Osteocyte (in vitro differentiated cells): ENCODE data around the gene CLC. TPM values are rescaled to one million over a fixed set of nuclear protein-coding genes. Genes with fewer than 3 reads are reported as not detected.

Experiments used
- DNase-seq: peaks from one replicate; pipeline ENCODE4 v3.0.0; 2021; ENCODE audit warnings: mixed read lengths; ENCODE audit not compliant: unreplicated experiment; ENCODE audit errors: extremely low spot score
- H3K27ac Mint-ChIP-seq: one replicate; pipeline ENCODE4 v1.8.0; 2021; ENCODE audit warnings: mild to moderate bottlenecking, mixed read lengths; ENCODE audit not compliant: unreplicated experiment
- H3K27me3 Mint-ChIP-seq: one replicate; pipeline ENCODE4 v1.8.0; 2021; ENCODE audit warnings: mixed read lengths; ENCODE audit not compliant: unreplicated experiment
- H3K36me3 Mint-ChIP-seq: one replicate; pipeline ENCODE4 v1.8.0; 2021; ENCODE audit warnings: mixed read lengths; ENCODE audit not compliant: unreplicated experiment
- H3K4me1 Mint-ChIP-seq: one replicate; pipeline ENCODE4 v1.8.0; 2021; ENCODE audit warnings: mixed read lengths; ENCODE audit not compliant: unreplicated experiment
- H3K4me3 Mint-ChIP-seq: one replicate; pipeline ENCODE4 v1.8.0; 2021; ENCODE audit warnings: mild to moderate bottlenecking, moderate library complexity, mixed read lengths; ENCODE audit not compliant: unreplicated experiment
- H3K9me3 Mint-ChIP-seq: one replicate; pipeline ENCODE4 v1.8.0; 2021; ENCODE audit warnings: mixed read lengths; ENCODE audit not compliant: unreplicated experiment
- CTCF ChIP-seq: fragments of 200-600 bp; sonication (generic); IDR thresholded peaks from 2 replicates; pipeline ENCODE4 v1.5.0; 2021; ENCODE audit warnings: antibody characterized with exemption, mild to moderate bottlenecking, moderate library complexity
- long read RNA-seq: library from polyadenylated mRNA; unstranded; transcript quantifications from one replicate; pipeline ENCODE4 v2.0.0, GENCODE V29; 2021
- total RNA-seq: library from RNA; stranded (reverse); gene quantifications from 2 replicates; pipeline ENCODE4 v1.2.1, GENCODE V29; 2021

The CLC gene
- not detected in 2 replicates for total RNA-seq
- long read RNA-seq, result 0 reads

- Mint-ChIP-seq H3K4me1 (no peaks in the 10 kb centered on the region), H3K9me3 (no peaks in the 10 kb centered on the region), H3K36me3 (no peaks in the 10 kb centered on the region), H3K27me3 (peaks cover 12% of the 10 kb centered on the region), H3K27ac (no peak within 1 kb of the TSS), H3K4me3 (no peak within 1 kb of the TSS)
- DNase-seq, result no peak
- no peak for TF ChIP-seq CTCF
Observed at GRCh38 chr19:39737891-39738290, at the start of gene CLC. Gene CLC (minus strand): TSS chr19:39738029. CDS start chr19:39737952, 77 bp downstream.

GRCh38 chr19:39780894-39781293 lies 43.1 kb upstream of the CLC start:
- Mint-ChIP-seq H3K9me3 (no peaks in the 10 kb centered on the region), H3K27ac (no peak overlapping the region), H3K4me3 (no peak overlapping the region), H3K4me1 (no peaks in the 10 kb centered on the region), H3K27me3 (peaks cover 26% of the 10 kb centered on the region), H3K36me3 (no peaks in the 10 kb centered on the region)
- DNase-seq, result no peak
- TF ChIP-seq CTCF, result no peak

GRCh38 chr19:39778763-39779162 lies 40.9 kb upstream of the CLC start, which contains the start of gene LEUTX:
Gene LEUTX (plus strand): TSS chr19:39778854. CDS start chr19:39778921, 67 bp downstream.
- peaks cover 33% of the 10 kb centered on the region for H3K27me3 Mint-ChIP-seq
- H3K27ac Mint-ChIP-seq, result no peak within 1 kb of the TSS
- no peak within 1 kb of the TSS for H3K4me3 Mint-ChIP-seq
- no peak for DNase-seq
- TF ChIP-seq CTCF, result no peak
- H3K9me3 Mint-ChIP-seq, result no peaks in the 10 kb centered on the region
- H3K36me3 Mint-ChIP-seq, result no peaks in the 10 kb centered on the region
- H3K4me1 Mint-ChIP-seq, result no peaks in the 10 kb centered on the region

- H3K9me3 Mint-ChIP-seq, result peaks cover 4% of the 10 kb centered on the region
- no peak overlapping the region for H3K27ac Mint-ChIP-seq
- no peaks in the 10 kb centered on the region for H3K36me3 Mint-ChIP-seq
- DNase-seq, result no peak
- H3K4me1 Mint-ChIP-seq, result peaks cover 2% of the 10 kb centered on the region
- no peak for TF ChIP-seq CTCF
- H3K27me3 Mint-ChIP-seq, result peaks cover 11% of the 10 kb centered on the region
- H3K4me3 Mint-ChIP-seq, result no peak overlapping the region
Observed at GRCh38 chr19:39768786-39769185, 31.0 kb upstream of the CLC start.

- no peak overlapping the region for H3K4me3 Mint-ChIP-seq
- no peaks in the 10 kb centered on the region for H3K36me3 Mint-ChIP-seq
- peaks cover 2% of the 10 kb centered on the region for H3K4me1 Mint-ChIP-seq
- H3K27me3 Mint-ChIP-seq, result peaks cover 11% of the 10 kb centered on the region
- TF ChIP-seq CTCF, result no peak
- peaks cover 4% of the 10 kb centered on the region for H3K9me3 Mint-ChIP-seq
- no peak for DNase-seq
- H3K27ac Mint-ChIP-seq, result no peak overlapping the region
Observed at GRCh38 chr19:39768334-39768733, 30.5 kb upstream of the CLC start.
